Sigmoid colon (tissue), 4 donors: ENCODE data around the gene CBFA2T2.

Experiments
- EP300 ChIP-seq, 4 donors: sonication (generic); formaldehyde crosslinking; IDR thresholded peaks; one replicate each; pipeline ENCODE4 v1.6.1; 2017; ENCODE audit warnings: antibody characterized with exemption in 4 of 4
- POLR2A ChIP-seq, 2 donors: fragments of 450-650 bp; IDR thresholded peaks; one replicate each; pipeline ENCODE4 v1.6.1; 2016; ENCODE audit warnings: antibody characterized with exemption in 2 of 2, mild to moderate bottlenecking in 2 of 2, moderate library complexity in 2 of 2
- TF ChIP-seq, protein P1 (sequence below), 4 experiments: fragments of 450-650 bp in 3 of 4; fragments of 200-600 bp in 1 of 4; IDR thresholded peaks; one replicate each; pipeline ENCODE4 v1.5.1; 2016 to 2019; ENCODE audit warnings: antibody characterized with exemption in 4 of 4, mild to moderate bottlenecking in 3 of 4, moderate library complexity in 2 of 4

DNA sequence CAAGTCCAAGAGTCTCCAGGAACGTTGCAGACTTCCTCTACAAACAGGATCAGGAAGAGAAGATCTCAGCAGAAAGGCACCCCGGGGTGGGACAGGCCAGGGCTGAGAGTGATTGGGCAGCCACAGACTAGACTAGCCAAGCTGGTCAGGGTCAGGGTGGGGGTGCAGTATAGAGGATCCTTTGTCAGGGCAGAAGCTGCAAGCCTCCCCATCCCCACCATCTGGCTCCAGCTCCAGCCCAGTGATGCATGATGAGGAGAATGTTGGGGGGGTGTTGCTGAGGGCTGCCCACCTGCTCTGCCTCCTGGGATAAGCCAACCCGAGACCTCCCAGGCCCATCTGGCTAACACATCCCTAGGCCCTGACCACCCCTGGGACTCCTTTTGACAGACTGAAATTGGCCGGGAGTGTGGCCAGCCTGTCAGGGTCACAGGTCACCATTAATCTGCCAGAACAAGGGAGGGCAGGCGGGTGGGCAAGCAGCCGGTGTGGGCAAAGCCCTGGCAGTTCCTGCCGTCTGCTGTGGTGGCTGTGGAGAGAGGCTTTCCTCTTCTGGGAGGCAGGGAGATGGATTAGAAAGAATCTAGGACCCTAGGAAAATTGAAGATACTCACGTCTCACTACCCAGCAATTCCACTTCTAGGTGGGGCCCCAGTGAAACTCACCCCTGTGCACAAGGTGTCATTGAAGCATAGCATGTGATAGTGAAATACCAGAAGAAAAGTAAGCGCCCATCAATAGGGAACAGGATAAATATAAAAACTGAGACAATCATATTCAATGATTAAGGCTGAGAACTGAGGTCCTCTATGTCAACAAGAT lies 24.2 kb upstream of the CBFA2T2 start:
- TF ChIP-seq POLR2A (IDR thresholded peaks at IDR 0.05) (no peak), EP300 (IDR thresholded peaks at IDR 0.05) (no peak)
- TF ChIP-seq, protein P1, sequence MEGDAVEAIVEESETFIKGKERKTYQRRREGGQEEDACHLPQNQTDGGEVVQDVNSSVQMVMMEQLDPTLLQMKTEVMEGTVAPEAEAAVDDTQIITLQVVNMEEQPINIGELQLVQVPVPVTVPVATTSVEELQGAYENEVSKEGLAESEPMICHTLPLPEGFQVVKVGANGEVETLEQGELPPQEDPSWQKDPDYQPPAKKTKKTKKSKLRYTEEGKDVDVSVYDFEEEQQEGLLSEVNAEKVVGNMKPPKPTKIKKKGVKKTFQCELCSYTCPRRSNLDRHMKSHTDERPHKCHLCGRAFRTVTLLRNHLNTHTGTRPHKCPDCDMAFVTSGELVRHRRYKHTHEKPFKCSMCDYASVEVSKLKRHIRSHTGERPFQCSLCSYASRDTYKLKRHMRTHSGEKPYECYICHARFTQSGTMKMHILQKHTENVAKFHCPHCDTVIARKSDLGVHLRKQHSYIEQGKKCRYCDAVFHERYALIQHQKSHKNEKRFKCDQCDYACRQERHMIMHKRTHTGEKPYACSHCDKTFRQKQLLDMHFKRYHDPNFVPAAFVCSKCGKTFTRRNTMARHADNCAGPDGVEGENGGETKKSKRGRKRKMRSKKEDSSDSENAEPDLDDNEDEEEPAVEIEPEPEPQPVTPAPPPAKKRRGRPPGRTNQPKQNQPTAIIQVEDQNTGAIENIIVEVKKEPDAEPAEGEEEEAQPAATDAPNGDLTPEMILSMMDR (IDR thresholded peaks at IDR 0.05), result no peak
